GM23248 (cell line): Measurements from ENCODE around the gene IGF2BP1. TPM values are rescaled to one million over a fixed set of nuclear protein-coding genes. Genes with fewer than 3 reads are reported as not detected.

ENCODE experiments used
- DNase-seq: peaks from one replicate; pipeline ENCODE4 v3.0.0-alpha.2; 2015
- H2AFZ ChIP-seq: fragments of 200-600 bp; sonication (generic); 2 replicates; pipeline ENCODE4 v1.6.1; 2016; ENCODE audit warnings: antibody characterized with exemption
- H3F3A ChIP-seq: fragments of 200-600 bp; sonication (generic); 2 replicates; pipeline ENCODE4 v1.6.1; 2016; ENCODE audit warnings: mild to moderate bottlenecking, antibody characterized with exemption, mixed run types; ENCODE audit not compliant: insufficient read depth
- H3K27ac ChIP-seq: fragments of 200-600 bp; sonication (generic); 2 replicates; pipeline ENCODE4 v1.5.1; 2016; ENCODE audit warnings: mild to moderate bottlenecking
- H3K27me3 ChIP-seq: fragments of 200-600 bp; sonication (generic); replicated peaks from 2 replicates; pipeline ENCODE4 v1.6.1; 2016; ENCODE audit warnings: mild to moderate bottlenecking; ENCODE audit not compliant: insufficient read depth
- H3K36me3 ChIP-seq: fragments of 200-600 bp; sonication (generic); 2 replicates; pipeline ENCODE4 v1.6.1; 2016; ENCODE audit warnings: low read depth, mild to moderate bottlenecking
- H3K4me1 ChIP-seq: fragments of 200-600 bp; sonication (generic); 2 replicates; pipeline ENCODE4 v1.6.1; 2016; ENCODE audit warnings: mild to moderate bottlenecking; ENCODE audit not compliant: insufficient read depth
- H3K4me2 ChIP-seq: fragments of 200-600 bp; sonication (generic); one replicate; pipeline ENCODE4 v1.6.1; 2016; ENCODE audit warnings: mild to moderate bottlenecking; ENCODE audit not compliant: unreplicated experiment
- H3K4me3 ChIP-seq: fragments of 200-600 bp; sonication (generic); 2 replicates; pipeline ENCODE4 v1.5.1; 2016; ENCODE audit warnings: mild to moderate bottlenecking
- H3K79me2 ChIP-seq: fragments of 200-600 bp; sonication (generic); 2 replicates; pipeline ENCODE4 v1.6.1; 2016; ENCODE audit warnings: mild to moderate bottlenecking; ENCODE audit not compliant: insufficient read depth
- H3K9ac ChIP-seq: fragments of 200-600 bp; sonication (generic); 2 replicates; pipeline ENCODE4 v1.6.1; 2016; ENCODE audit warnings: mild to moderate bottlenecking
- H3K9me2 ChIP-seq: fragments of 200-600 bp; sonication (generic); 2 replicates; pipeline ENCODE4 v1.6.1; 2016; ENCODE audit warnings: mixed run types, mild to moderate bottlenecking, moderate library complexity; ENCODE audit not compliant: insufficient read depth
- H3K9me3 ChIP-seq: fragments of 200-600 bp; sonication (generic); one replicate; pipeline ENCODE4 v1.6.1; 2017; ENCODE audit warnings: low read depth
- H4K20me1 ChIP-seq: fragments of 200-600 bp; sonication (generic); 2 replicates; pipeline ENCODE4 v1.6.0; 2016; ENCODE audit not compliant: insufficient read depth
- EZH2 ChIP-seq: fragments of 200-600 bp; sonication (generic); IDR thresholded peaks from 2 replicates; pipeline ENCODE4 v1.6.1; 2018; ENCODE audit warnings: antibody characterized with exemption, mild to moderate bottlenecking; ENCODE audit not compliant: insufficient read depth, poor library complexity, severe bottlenecking
- EZH2phosphoT487 ChIP-seq: fragments of 200-600 bp; sonication (generic); IDR thresholded peaks from 2 replicates; pipeline ENCODE4 v1.6.1; 2018; ENCODE audit warnings: antibody characterized with exemption, moderate library complexity, mild to moderate bottlenecking, low read depth; ENCODE audit not compliant: insufficient read depth
- WGBS, 2 experiments: methylation state at CpG; one replicate each; pipeline ENCODE4 v1.1.6; 2015 to 2017; ENCODE audit warnings: low lambda C conversion rate in 2 of 2, low coverage in 1 of 2; ENCODE audit errors: missing lambda C conversion rate in 2 of 2; 5-methylcytosine and 5-hydroxymethylcytosine counted together
- in situ Hi-C: fragments of 300-500 bp; cut with MboI; formaldehyde crosslinking; loops from 2 replicates; pipeline ENCODE4 v1.15.0; 2020
- polyA plus RNA-seq: library from polyadenylated mRNA; unstranded; fragments of >200 nt; fragmentation: Nextera tagmentation; extraction: Ambion mirVana; gene quantifications from 2 replicates; pipeline ENCODE4 v1.2.1, GENCODE V29; 2016
- total RNA-seq: library from RNA; depleted of rRNA; stranded (reverse); fragments of >200 nt; shearing (Covaris generic); gene quantifications from 2 replicates; pipeline ENCODE4 v1.2.3, GENCODE V29; 2014

Gene IGF2BP1
- total and polyA plus RNA-seq, 2 experiments from 2014 or later: 4.3 to 8.1 TPM

DNA sequence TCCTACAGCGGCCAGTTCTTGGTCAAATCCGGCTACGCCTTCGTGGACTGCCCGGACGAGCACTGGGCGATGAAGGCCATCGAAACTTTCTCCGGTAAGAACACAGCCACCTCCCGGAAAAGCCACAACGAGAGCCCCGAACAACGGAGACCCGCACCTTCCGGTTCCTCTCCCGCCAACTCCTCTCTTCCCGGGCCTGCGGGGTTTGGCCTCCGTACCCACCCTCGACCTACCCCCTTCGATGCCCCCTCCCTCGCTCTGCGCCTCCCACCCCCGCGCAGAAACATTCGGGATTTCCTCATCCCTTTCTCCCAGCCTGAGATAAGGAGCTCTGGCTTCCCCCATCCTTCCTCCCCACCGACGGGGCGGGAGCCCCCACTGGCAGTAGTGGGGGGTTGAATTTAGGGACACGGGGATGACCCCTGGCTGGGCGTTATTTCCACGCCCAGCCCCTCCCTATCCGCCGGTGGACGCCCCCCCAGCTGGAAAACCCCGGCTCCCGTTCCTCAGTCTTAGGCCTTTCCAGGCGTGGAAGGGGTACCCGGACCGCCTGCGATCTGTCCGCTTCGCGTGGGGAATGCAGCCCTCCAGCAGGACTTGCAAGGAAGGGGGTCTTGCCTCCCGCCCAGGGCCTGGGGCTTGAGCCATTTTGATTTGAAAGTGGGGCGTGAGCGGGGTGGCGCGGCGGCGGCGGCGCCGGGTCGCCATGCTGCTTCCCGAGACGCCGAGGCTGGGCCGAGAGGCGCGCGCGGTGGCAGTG is 822 bp downstream of the IGF2BP1 start:
- peaks cover 55% of the 10 kb centered on the region for H3K27me3 ChIP-seq
- WGBS, 2 experiments: 4 to 5% methylated on average over 41 to 63 of the region's 63 CpGs
- peak overlapping the region; percentile 70 for H2AFZ ChIP-seq
- TF ChIP-seq EZH2phosphoT487: no peak
- TF ChIP-seq EZH2: no peak
- H3K4me1 ChIP-seq: 0 out of 2 replicates have a peak, but pooled peaks cover 12% of the 10 kb centered on the region
- H3K36me3 ChIP-seq: no peaks in the 10 kb centered on the region
- peaks cover 16% of the 10 kb centered on the region; the same call in 1 of the 2 replicates for H3F3A ChIP-seq
- H3K9me3 ChIP-seq: no peaks in the 10 kb centered on the region
- peak overlapping the region; percentile 73 for H3K4me3 ChIP-seq
- in situ Hi-C loops: no loop called here
- H4K20me1 ChIP-seq: no peaks in the 10 kb centered on the region
- no peaks in the 10 kb centered on the region for H3K9me2 ChIP-seq
- peak overlapping the region; percentile 63 for H3K27ac ChIP-seq
- DNase-seq: no peak
- H3K4me2 ChIP-seq: peak overlapping the region; percentile 81
- H3K79me2 ChIP-seq: peaks cover 51% of the 10 kb centered on the region
- peak overlapping the region; percentile 84 for H3K9ac ChIP-seq

DNA sequence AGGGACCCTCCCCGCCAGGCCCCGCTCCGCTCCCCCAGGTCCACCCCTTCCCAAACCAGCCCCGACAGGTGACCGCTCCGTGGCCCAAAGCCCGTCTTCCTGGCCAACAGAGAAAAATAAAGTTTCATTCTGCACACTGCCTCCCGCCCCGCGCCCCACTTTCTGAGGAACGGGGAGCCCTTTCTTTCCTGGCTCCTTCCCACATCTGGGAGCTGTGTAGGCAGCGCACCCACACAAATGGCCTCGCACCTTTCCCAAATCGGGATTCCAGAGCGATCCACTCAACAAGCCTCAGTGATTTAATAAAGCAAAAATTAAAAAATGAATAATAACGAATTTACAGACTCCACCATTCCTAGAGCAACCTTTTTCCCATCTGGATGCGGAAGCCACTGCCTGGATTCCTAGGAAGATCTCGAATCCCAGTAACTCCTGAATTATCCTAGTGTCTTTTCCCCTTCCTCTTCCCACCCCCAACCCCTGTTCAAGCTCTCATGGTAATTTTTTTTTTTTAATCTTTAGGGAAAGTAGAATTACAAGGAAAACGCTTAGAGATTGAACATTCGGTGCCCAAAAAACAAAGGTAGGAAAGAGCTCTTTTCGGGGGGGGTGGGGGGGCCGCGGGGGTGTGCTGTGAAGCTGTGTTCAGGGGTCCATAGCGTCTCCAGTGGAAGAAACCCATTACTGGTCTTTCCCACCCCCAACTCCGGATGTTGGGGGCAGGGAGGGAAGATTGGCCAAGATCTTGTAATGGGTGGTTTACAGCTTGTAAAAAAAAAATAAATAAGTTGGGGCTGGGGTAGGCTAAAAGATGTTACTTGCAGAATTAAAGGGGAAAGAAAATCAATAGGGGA is 1.6 kb downstream of the IGF2BP1 start:
- in situ Hi-C loops: no loop called here
- H3K4me1 ChIP-seq: 0 out of 2 replicates have a peak, but pooled peaks cover 12% of the 10 kb centered on the region
- H3K27me3 ChIP-seq: peaks cover 54% of the 10 kb centered on the region
- no peaks in the 10 kb centered on the region for H3K36me3 ChIP-seq
- peak overlapping the region; percentile 70; the same call in 1 of the 2 replicates for H2AFZ ChIP-seq
- WGBS, 2 experiments: 21 to 28% methylated on average over 21 to 25 of the region's 25 CpGs
- H3K9me2 ChIP-seq: no peaks in the 10 kb centered on the region
- DNase-seq: peak; percentile 13
- peak overlapping the region; percentile 63; the same call in 1 of the 2 replicates for H3K27ac ChIP-seq
- no peaks in the 10 kb centered on the region for H4K20me1 ChIP-seq
- TF ChIP-seq EZH2phosphoT487 (no peak), EZH2 (no peak)
- H3K4me3 ChIP-seq: peak overlapping the region; percentile 73
- peak overlapping the region; percentile 81 for H3K4me2 ChIP-seq
- H3K9me3 ChIP-seq: no peaks in the 10 kb centered on the region
- H3K9ac ChIP-seq: peak overlapping the region; percentile 84
- H3K79me2 ChIP-seq: peaks cover 59% of the 10 kb centered on the region
- peaks cover 16% of the 10 kb centered on the region; the same call in 1 of the 2 replicates for H3F3A ChIP-seq

GRCh38 chr17:49000943-49001342 is 3.8 kb downstream of the IGF2BP1 start:
- 48 to 58% methylated on average over 1 of the region's 1 CpG for WGBS, 2 experiments
- H3K4me1 ChIP-seq: 0 out of 2 replicates have a peak, but pooled peaks cover 12% of the 10 kb centered on the region
- H3K79me2 ChIP-seq: peaks cover 81% of the 10 kb centered on the region
- no peaks in the 10 kb centered on the region for H3K9me2 ChIP-seq
- H3F3A ChIP-seq: peaks cover 9% of the 10 kb centered on the region; the same call in 1 of the 2 replicates
- peak overlapping the region; percentile 81 for H3K4me2 ChIP-seq
- H2AFZ ChIP-seq: no peak overlapping the region
- in situ Hi-C loops: no loop called here
- no peaks in the 10 kb centered on the region for H3K9me3 ChIP-seq
- H3K27me3 ChIP-seq: peaks cover 44% of the 10 kb centered on the region
- peak overlapping the region; percentile 84 for H3K9ac ChIP-seq
- H3K4me3 ChIP-seq: peak overlapping the region; percentile 73
- no peaks in the 10 kb centered on the region for H3K36me3 ChIP-seq
- peak overlapping the region; percentile 46 for H3K27ac ChIP-seq
- DNase-seq: peak; percentile 38
- no peak for TF ChIP-seq EZH2
- TF ChIP-seq EZH2phosphoT487: no peak
- no peaks in the 10 kb centered on the region for H4K20me1 ChIP-seq

DNA sequence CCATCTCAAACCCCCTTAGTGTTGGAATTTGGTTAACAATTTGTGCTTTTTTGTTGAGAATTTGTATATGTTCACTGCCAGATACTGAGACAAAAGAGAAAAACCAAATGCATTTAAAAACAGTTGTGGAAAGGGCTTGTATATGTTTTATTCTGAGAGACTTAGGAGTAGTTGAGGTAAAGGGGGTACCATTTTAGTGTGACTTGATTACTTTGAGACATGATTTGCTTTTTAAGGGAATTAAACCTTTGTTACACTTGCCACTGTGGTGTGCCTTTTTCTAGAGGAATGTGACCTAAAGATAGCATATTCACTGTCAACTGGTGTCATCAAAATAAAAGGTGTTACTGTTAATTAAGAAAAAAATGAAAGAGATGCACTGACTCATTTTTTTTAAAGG is 4.5 kb downstream of the IGF2BP1 start:
- H3K9me3 ChIP-seq: no peaks in the 10 kb centered on the region
- no peaks in the 10 kb centered on the region for H4K20me1 ChIP-seq
- DNase-seq: no peak
- no peaks in the 10 kb centered on the region for H3K36me3 ChIP-seq
- H3K4me2 ChIP-seq: peak overlapping the region; percentile 81
- H3K9ac ChIP-seq: peak overlapping the region; percentile 84
- H3K4me3 ChIP-seq: peak overlapping the region; percentile 73
- peaks cover 9% of the 10 kb centered on the region; the same call in 1 of the 2 replicates for H3F3A ChIP-seq
- H3K9me2 ChIP-seq: no peaks in the 10 kb centered on the region
- peak overlapping the region; percentile 46 for H3K27ac ChIP-seq
- no peak for TF ChIP-seq EZH2
- TF ChIP-seq EZH2phosphoT487: no peak
- 0 out of 2 replicates have a peak, but pooled peaks cover 12% of the 10 kb centered on the region for H3K4me1 ChIP-seq
- peaks cover 44% of the 10 kb centered on the region for H3K27me3 ChIP-seq
- peaks cover 88% of the 10 kb centered on the region for H3K79me2 ChIP-seq
- in situ Hi-C loops: no loop called here
- no peak overlapping the region for H2AFZ ChIP-seq
